ENCODE measurements around the gene NUP62. TPM values are rescaled to one million over a fixed set of nuclear protein-coding genes. Genes with fewer than 3 reads are reported as not detected.

The NUP62 gene
- total RNA-seq, 1 experiment from 2014 or later: 85.2 TPM

- ATAC-seq (no peak), DNase-seq (ENCODE audit: low read depth, low spot score) (no peak)
- no peaks in the 10 kb centered on the region for H3K9me3 ChIP-seq (ENCODE audit: control insufficient read depth in 1 of 2, insufficient read depth in 1 of 2, low read depth in 1 of 2, low read length in 2 of 2)
- no peaks in the 10 kb centered on the region for H3K9me2 ChIP-seq (ENCODE audit: insufficient read depth)
- POLR2A ChIA-PET: no interaction called here
- CTCF ChIA-PET: no interaction called here
- H3K4me2 ChIP-seq (ENCODE audit: low read length): no peak overlapping the region
- intact Hi-C loops (cut with micrococcal nuclease): no loop called here
- no peaks in the 10 kb centered on the region for H3K4me1 ChIP-seq (ENCODE audit: control insufficient read depth in 1 of 2, insufficient read depth in 2 of 2, low read length in 2 of 2)
- BruUV-seq (replicated peaks): no TSS peak
- H3K9ac ChIP-seq (ENCODE audit: low read length): no peak overlapping the region
- H3K79me2 ChIP-seq (ENCODE audit: insufficient read depth, low read length): no peaks in the 10 kb centered on the region
- H3K27me3 ChIP-seq (ENCODE audit: insufficient read depth, low read length): no peaks in the 10 kb centered on the region
- RAD21 ChIA-PET (ENCODE audit: low non-redundant PET in 1 of 2, low total read pairs in 2 of 2, uncharacterized antibody in 2 of 2, unreplicated experiment in 2 of 2): no interaction called here
- TF ChIP-seq ZFX (IDR thresholded peaks at IDR 0.05) (no peak), REST (IDR thresholded peaks at IDR 0.05; ENCODE audit: low read depth) (no peak), SRF (IDR thresholded peaks at IDR 0.05; ENCODE audit: low read depth) (no peak), EGR1 (IDR thresholded peaks at IDR 0.05; ENCODE audit: low read depth) (no peak), ZBTB33 (IDR thresholded peaks at IDR 0.05; ENCODE audit: extremely low read depth, insufficient replicate concordance, low read length) (no peak), POLR2A (IDR thresholded peaks at IDR 0.05; ENCODE audit: borderline replicate concordance, extremely low read depth, insufficient read depth, insufficient read length) (no peak), CBX3 (IDR thresholded peaks at IDR 0.05; ENCODE audit: low read depth) (no peak), CTCF (IDR thresholded peaks at IDR 0.05 in 2 of 3, conservative IDR thresholded peaks at IDR 0.05 in 1 of 3; ENCODE audit: borderline replicate concordance in 1 of 3, insufficient read depth in 1 of 3, low read depth in 2 of 3, low read length in 2 of 3) (no peak), TCF7L2 (IDR thresholded peaks at IDR 0.05; ENCODE audit: borderline replicate concordance, extremely low read depth, insufficient read depth, insufficient read length) (no peak), JUND (IDR thresholded peaks at IDR 0.05) (no peak), MAX (IDR thresholded peaks at IDR 0.05) (no peak)
- no peaks in the 10 kb centered on the region for H4K20me1 ChIP-seq (ENCODE audit: insufficient read depth)
- no peak overlapping the region for H3K27ac ChIP-seq (ENCODE audit: low read depth, low read length)
- peaks cover 0 to 2% of the 10 kb centered on the region in 2 experiments; a peak in 1 of 4 replicates for H3K36me3 ChIP-seq (ENCODE audit: control insufficient read depth in 1 of 2, insufficient read depth in 2 of 2, low read length in 2 of 2)
- H2AFZ ChIP-seq (ENCODE audit: low read depth, low read length, poor library complexity, severe bottlenecking): no peak overlapping the region
- no peak overlapping the region for H3K4me3 ChIP-seq (replicated peaks in 1 of 2; ENCODE audit: low read depth in 1 of 2, low read length in 2 of 2)
Observed at GRCh38 chr19:49977881-49978280, 48.6 kb upstream of the NUP62 start.
